ENCODE results near the gene P2RX4. TPM values are rescaled to one million over a fixed set of nuclear protein-coding genes. Genes with fewer than 3 reads are reported as not detected.
A peak's percentile ranks its signal among the peaks of the same experiment; 100 is the strongest.
"Not testable (repeated sequence)": the region's sequence is repeated elsewhere in the genome, so short reads cannot be mapped to it uniquely, and the experiment has no call there.

P2RX4 gene
- total RNA-seq, 3 donors from 2014 or later = 18.1 to 21.9 (median 21.6) TPM

DNA sequence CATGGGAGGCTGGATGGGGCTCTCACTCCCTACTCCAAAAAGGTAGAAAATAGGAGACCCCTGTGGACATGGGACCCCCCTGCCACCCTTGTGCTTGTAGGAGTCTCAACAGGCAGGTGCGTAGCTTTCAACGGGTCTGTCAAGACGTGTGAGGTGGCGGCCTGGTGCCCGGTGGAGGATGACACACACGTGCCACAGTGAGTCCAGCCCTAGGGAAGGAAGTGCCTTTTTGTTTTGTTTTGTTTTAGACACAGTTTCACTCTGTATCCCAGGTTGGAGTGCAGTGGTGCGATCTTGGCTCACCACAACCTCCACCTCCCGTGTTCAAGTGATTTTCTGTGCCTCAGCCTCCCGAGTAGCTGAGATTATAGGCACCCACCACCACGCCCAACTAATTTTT is 12.9 kb downstream of the P2RX4 start:
- Mint-ChIP-seq H3K36me3 (ENCODE audit: insufficient read depth) (peaks cover 9% of the 10 kb centered on the region), H3K27me3 (ENCODE audit: low read depth) (no peaks in the 10 kb centered on the region), H3K4me3 (no peak overlapping the region), H3K9me3 (no peaks in the 10 kb centered on the region), H3K4me1 (ENCODE audit: low read depth) (peaks cover 36% of the 10 kb centered on the region)
- peak in 1 of 2 donors; percentile 8 for ATAC-seq
- DNase-seq = no peak

DNA sequence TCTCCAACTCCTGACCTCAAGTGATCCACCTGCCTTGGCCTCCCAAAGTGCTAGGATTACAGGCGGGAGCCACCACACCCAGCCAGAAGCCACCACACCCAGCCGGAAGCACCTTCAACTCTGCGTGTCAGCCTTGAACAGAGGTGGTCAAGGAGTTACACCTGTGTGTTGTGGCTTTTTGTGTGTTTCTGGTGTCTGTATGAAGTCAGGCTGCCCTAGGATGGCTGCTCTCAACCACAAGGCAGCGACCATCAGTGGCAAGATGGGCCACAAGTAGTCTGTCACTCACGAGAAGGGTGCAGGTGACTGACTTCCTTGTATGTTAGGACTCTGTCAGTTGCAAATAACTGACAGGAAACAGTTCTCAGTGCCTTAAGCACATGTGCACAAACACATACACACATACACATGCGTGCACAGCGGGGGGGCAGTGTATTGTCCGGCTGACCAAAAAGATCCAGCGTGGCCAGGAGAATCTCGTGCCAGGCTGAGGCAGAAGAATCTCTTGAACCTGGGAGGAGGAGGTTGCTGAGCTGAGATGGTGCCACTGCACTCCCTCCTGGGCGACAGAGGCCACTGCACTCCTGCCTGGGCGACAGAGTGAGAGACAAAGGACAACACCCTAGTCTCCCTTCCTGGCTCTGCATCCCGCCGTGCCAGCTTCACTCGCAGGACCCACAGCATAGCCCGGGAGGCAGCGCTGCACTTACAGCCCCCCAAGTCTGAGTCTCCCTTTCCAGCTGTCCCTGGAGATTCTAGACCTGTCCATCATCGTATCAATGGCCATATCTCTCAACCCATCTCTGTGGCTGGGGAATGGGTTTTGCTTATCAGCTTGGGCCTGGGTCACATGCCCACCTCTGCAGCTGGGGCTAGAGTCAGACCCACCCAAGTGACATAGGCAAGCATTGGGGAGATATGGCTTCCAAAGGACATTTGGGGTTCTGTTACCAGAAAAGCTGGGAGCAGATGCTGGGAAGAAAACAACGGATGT is 13.7 kb downstream of the P2RX4 start:
- Mint-ChIP-seq H3K4me1 (ENCODE audit: low read depth) (peaks cover 36% of the 10 kb centered on the region), H3K4me3 (peak overlapping the region; percentile 10), H3K36me3 (ENCODE audit: insufficient read depth) (peaks cover 7% of the 10 kb centered on the region), H3K9me3 (no peaks in the 10 kb centered on the region), H3K27me3 (ENCODE audit: low read depth) (no peaks in the 10 kb centered on the region)
- ATAC-seq (peak; percentile 58 to 62), DNase-seq (peak; percentile 21)

DNA sequence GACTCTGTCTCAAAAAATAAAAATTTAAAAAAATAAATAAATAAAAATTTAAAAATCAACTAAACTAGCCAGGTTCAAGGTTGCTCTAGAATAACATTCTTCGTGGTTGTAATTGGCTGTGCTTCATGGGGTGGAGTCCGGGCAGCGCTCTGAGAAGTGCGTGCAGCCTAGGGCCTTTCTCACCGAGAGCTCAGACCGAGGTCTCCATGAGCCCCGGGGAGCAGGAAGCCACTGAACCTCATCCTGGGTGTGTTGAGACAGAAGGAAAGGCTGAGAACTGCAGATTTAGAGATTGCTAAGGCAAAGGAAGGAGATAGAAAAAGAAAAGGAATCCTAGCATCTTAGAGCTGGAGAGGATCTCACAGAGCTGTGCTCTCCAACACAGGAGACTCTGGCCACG is 14.7 kb downstream of the P2RX4 start:
- Mint-ChIP-seq H3K27me3 (ENCODE audit: low read depth) (no peaks in the 10 kb centered on the region), H3K4me3 (peak overlapping the region; percentile 11), H3K4me1 (ENCODE audit: low read depth) (peaks cover 36% of the 10 kb centered on the region), H3K9me3 (no peaks in the 10 kb centered on the region), H3K36me3 (ENCODE audit: insufficient read depth) (peaks cover 9% of the 10 kb centered on the region)
- DNase-seq = peak; percentile 21
- peak; percentile 32 to 51 for ATAC-seq

DNA sequence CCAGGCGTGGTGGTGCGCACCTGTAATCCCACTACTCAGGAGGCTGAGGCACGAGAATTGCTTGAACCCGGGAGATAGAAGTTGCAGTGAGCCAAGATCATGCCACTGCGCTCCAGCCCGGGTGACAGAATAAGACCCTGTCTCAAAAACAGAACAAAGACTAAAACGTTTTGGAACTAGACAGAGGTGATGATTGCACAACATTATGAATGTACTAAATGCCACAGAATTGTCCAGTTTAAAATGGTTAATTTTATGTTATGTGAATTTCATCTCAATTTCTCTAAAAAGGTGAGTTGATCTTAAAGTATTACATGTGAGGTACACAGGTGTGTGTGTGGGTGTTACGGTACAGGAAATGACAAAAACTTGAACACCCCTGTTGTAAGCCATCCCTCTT is 16.5 kb downstream of the P2RX4 start:
- no peaks in the 10 kb centered on the region for H3K9me3 Mint-ChIP-seq
- ATAC-seq (no peak), DNase-seq (no peak)
- H3K4me1 Mint-ChIP-seq (ENCODE audit: low read depth) = peaks cover 40% of the 10 kb centered on the region
- no peak overlapping the region for H3K4me3 Mint-ChIP-seq
- no peaks in the 10 kb centered on the region for H3K27me3 Mint-ChIP-seq (ENCODE audit: low read depth)
- H3K36me3 Mint-ChIP-seq (ENCODE audit: insufficient read depth) = peaks cover 9% of the 10 kb centered on the region

DNA sequence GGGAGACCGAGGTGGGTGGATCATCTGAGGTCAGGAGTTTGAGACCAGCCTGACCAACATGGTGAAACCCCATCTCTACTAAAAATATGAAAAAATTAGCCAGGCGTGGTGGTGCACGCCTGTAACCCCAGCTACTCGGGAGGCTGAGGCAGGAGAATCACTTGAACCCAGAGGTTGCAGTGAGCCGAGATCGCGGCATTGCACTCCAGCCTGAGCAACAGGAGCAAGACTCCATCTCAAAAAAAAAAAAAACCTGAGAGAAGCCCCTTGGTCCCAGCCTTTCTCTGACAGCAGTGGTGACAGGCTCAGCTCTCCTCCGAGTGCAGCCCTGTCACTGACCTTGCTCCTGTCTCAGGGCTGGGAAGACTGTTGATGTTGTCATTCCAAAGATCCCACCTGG is 16.9 kb downstream of the P2RX4 start:
- H3K4me3 Mint-ChIP-seq; H3K9me3 Mint-ChIP-seq; ATAC-seq; H3K36me3 Mint-ChIP-seq (ENCODE audit: insufficient read depth); H3K27me3 Mint-ChIP-seq (ENCODE audit: low read depth); DNase-seq: not testable (repeated sequence)
- peaks cover 40% of the 10 kb centered on the region for H3K4me1 Mint-ChIP-seq (ENCODE audit: low read depth)

DNA sequence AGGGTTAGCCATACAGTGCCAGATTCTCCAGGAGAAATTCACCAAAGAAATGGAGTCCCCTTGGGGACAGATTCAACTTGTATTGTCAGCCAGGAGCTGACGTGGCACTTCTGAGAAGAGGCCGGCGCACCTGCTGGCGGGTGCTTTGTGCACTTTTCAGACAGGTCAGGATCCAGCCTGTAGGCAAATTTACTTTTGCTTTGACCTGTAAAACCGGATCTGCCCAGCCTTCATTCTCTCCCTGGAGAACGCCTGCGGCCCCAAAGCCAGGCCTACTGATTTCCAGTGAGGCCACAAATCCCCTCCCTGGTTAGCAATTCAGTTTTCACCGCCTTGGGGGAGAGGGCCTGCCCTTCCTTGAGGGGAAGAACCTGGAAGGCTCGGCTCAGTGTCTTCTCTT is 17.4 kb downstream of the P2RX4 start:
- no peaks in the 10 kb centered on the region for H3K9me3 Mint-ChIP-seq
- DNase-seq (no peak), ATAC-seq (no peak)
- peaks cover 40% of the 10 kb centered on the region for H3K4me1 Mint-ChIP-seq (ENCODE audit: low read depth)
- H3K4me3 Mint-ChIP-seq = no peak overlapping the region
- no peaks in the 10 kb centered on the region for H3K27me3 Mint-ChIP-seq (ENCODE audit: low read depth)
- peaks cover 8% of the 10 kb centered on the region for H3K36me3 Mint-ChIP-seq (ENCODE audit: insufficient read depth)

DNA sequence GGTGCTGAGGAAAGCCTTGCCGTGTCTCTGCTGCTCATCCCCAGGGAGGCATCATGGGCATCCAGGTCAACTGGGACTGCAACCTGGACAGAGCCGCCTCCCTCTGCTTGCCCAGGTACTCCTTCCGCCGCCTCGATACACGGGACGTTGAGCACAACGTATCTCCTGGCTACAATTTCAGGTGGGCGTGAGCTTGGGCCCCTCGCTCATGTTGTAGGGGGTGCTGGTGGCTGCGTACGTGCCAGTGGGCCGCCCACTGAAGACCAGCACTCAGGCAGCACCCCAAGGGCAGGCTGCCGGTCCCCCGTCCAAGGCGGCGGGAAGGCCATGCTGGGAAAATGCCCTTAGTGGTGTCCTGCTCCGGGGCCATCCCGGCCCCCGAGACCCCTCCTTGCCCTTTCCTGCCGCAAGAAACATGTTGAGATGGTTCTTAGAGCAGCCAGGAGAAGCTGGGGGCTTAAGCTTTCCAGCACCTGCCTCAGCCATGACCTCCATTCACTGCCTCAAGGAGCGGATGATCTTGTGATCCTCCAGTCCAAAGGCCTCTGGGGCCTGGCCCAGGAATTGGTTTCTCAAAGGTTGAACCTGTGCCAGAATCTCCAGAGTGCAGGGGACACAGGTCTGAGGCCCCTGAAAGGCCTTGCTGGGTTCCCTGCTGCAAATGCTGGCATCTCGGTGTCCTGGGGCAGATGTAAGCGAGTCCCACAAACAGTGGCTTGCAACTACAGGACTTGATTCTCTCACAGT is 19.2 kb downstream of the P2RX4 start:
- Mint-ChIP-seq H3K27me3 (ENCODE audit: low read depth) (no peaks in the 10 kb centered on the region), H3K4me3 (no peak overlapping the region), H3K4me1 (ENCODE audit: low read depth) (peaks cover 25% of the 10 kb centered on the region), H3K9me3 (no peaks in the 10 kb centered on the region), H3K36me3 (ENCODE audit: insufficient read depth) (peaks cover 16% of the 10 kb centered on the region)
- DNase-seq = no peak
- ATAC-seq = no peak

DNA sequence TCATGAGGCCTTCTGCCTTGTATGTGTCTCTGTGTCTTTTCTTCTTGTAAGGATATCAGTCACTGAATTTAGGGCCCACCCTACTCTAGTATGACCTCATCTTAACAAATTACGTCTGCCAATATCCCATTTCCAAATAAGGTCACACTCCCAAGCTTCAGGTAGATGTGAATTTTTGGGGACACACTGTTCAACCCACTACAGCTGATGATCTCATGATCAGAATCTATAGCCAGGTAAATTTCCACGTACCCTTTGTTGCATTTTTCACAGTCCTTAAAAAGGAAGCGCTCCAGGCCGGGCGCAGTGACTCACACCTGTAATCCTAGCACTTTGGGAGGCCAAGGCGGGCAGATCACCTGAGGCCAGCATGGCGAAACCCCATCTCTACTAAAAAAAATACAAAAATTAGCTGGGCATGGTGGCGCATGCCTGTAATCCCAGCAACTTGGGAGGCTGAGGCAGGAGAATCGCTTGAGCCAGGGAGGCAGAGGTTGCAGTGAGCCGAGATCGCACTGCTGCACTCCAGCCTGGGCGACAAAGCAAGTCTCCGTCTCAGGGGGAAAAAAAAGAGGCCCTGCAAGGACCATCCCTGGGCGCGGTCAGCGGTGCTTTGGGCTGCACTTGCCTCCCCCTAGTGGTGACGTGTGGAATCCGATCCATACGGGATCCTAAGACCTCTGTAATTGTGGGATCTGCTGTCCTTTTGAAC is 20.1 kb downstream of the P2RX4 start:
- not testable (repeated sequence) for H3K4me3 Mint-ChIP-seq; H3K9me3 Mint-ChIP-seq; H3K27me3 Mint-ChIP-seq (ENCODE audit: low read depth)
- DNase-seq = peak; percentile 55
- Mint-ChIP-seq H3K36me3 (ENCODE audit: insufficient read depth) (peaks cover 21% of the 10 kb centered on the region), H3K4me1 (ENCODE audit: low read depth) (peaks cover 18% of the 10 kb centered on the region)
- ATAC-seq = peak; percentile 71 to 81

DNA sequence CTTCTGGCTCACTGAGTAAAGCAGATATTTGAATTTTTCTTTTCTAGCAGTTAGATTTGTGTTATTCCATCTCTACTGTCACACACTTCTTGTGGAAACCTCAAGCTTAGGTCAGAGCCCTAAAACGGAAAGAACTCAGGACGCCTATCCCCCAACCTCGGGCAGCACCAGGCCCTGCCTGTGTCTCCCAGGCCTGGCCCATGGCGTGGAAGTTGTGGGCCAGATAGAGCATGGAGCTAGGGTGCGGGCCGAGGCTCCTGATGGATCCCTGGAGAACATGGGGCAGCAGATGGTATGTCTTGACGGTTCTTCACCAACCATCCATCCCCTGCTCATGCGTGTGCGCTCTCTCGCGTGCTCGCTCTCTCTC is 20.6 kb downstream of the P2RX4 start:
- H3K36me3 Mint-ChIP-seq (ENCODE audit: insufficient read depth) = peaks cover 21% of the 10 kb centered on the region
- no peak overlapping the region for H3K4me3 Mint-ChIP-seq
- ATAC-seq (no peak), DNase-seq (no peak)
- H3K9me3 Mint-ChIP-seq = no peaks in the 10 kb centered on the region
- peaks cover 18% of the 10 kb centered on the region for H3K4me1 Mint-ChIP-seq (ENCODE audit: low read depth)
- no peaks in the 10 kb centered on the region for H3K27me3 Mint-ChIP-seq (ENCODE audit: low read depth)

DNA sequence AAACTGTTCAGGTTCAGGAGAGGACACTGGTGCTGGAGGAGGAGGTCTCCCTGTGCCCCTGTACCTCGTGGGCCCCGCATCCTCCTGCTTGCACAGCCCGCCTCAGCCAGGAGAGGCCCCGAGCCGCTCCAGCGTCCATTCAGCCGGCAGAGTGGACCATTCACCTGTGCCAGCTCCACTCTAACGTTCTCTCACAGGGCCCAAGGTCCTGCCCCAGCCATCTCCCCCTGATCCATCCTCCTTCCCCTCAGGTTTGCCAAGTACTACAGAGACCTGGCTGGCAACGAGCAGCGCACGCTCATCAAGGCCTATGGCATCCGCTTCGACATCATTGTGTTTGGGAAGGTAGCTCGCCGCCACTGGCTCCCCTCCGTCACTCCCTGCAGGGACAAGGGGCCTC is 22.2 kb downstream of the P2RX4 start:
- peaks cover 4% of the 10 kb centered on the region for H3K4me1 Mint-ChIP-seq (ENCODE audit: low read depth)
- peaks cover 21% of the 10 kb centered on the region for H3K36me3 Mint-ChIP-seq (ENCODE audit: insufficient read depth)
- DNase-seq (no peak), ATAC-seq (no peak)
- no peak overlapping the region for H3K4me3 Mint-ChIP-seq
- no peaks in the 10 kb centered on the region for H3K27me3 Mint-ChIP-seq (ENCODE audit: low read depth)
- H3K9me3 Mint-ChIP-seq = no peaks in the 10 kb centered on the region

DNA sequence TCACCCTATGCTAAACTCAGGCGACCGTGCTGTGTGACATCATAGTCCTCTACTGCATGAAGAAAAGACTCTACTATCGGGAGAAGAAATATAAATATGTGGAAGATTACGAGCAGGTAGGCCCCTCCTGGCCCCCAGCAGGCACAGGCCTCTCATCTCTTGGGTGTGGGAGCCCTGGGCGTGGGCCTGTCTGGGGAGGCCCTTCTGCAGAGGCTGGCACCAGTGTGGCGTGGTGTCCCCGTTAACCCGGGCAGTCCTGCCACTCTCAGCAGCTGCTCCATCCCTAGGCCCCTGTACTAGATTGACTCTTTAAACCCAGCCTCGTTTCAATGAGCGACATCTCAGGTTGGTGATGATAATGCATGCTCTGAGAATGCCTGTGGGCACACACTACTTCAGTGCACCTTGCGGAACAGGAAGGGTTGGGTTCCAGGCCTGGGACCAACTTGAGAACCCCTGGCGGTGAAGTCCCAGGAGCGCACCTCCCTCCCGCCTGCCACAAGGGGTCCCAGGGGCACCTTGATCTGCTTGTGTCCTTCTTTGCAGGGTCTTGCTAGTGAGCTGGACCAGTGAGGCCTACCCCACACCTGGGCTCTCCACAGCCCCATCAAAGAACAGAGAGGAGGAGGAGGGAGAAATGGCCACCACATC is 23.2 kb downstream of the P2RX4 start:
- H3K9me3 Mint-ChIP-seq = no peaks in the 10 kb centered on the region

DNA sequence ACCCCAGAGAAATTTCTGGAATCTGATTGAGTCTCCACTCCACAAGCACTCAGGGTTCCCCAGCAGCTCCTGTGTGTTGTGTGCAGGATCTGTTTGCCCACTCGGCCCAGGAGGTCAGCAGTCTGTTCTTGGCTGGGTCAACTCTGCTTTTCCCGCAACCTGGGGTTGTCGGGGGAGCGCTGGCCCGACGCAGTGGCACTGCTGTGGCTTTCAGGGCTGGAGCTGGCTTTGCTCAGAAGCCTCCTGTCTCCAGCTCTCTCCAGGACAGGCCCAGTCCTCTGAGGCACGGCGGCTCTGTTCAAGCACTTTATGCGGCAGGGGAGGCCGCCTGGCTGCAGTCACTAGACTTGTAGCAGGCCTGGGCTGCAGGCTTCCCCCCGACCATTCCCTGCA is 23.7 kb downstream of the P2RX4 start:
- H3K36me3 Mint-ChIP-seq (ENCODE audit: insufficient read depth) = peaks cover 20% of the 10 kb centered on the region
- no peaks in the 10 kb centered on the region for H3K27me3 Mint-ChIP-seq (ENCODE audit: low read depth)
- no peak overlapping the region for H3K4me3 Mint-ChIP-seq
- H3K4me1 Mint-ChIP-seq (ENCODE audit: low read depth) = peaks cover 6% of the 10 kb centered on the region
- H3K9me3 Mint-ChIP-seq = no peaks in the 10 kb centered on the region
- ATAC-seq (no peak), DNase-seq (no peak)

More for the DNA sequence above, 23.2 kb downstream of the P2RX4 start:
- no peak for DNase-seq
- Mint-ChIP-seq H3K4me1 (ENCODE audit: low read depth) (peaks cover 6% of the 10 kb centered on the region), H3K4me3 (no peak overlapping the region), H3K36me3 (ENCODE audit: insufficient read depth) (peaks cover 21% of the 10 kb centered on the region), H3K27me3 (ENCODE audit: low read depth) (no peaks in the 10 kb centered on the region)
- ATAC-seq = no peak

DNA sequence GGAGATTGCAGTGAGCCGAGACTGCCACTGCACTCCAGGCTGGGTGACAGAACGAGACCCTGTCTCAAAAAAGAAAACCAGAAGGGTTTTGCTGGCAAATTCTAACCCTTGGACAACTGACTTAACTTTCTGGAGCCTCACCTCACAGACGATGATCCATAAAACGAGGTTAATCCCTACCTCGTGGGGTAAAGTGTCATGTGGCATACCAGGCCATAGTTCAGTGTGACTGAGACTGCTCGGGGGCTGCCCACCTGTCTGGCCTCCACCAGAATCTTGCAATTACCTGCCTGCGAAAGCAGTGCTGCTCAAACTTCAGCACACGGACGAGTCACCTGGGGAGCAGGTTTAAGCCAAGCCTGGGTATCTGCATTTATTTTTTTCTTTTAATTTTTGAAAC is 26.8 kb downstream of the P2RX4 start:
- H3K4me3 Mint-ChIP-seq = no peak overlapping the region
- H3K9me3 Mint-ChIP-seq = no peaks in the 10 kb centered on the region
- ATAC-seq (no peak), DNase-seq (no peak)
- H3K27me3 Mint-ChIP-seq (ENCODE audit: low read depth) = no peaks in the 10 kb centered on the region
- peaks cover 18% of the 10 kb centered on the region for H3K36me3 Mint-ChIP-seq (ENCODE audit: insufficient read depth)
- H3K4me1 Mint-ChIP-seq (ENCODE audit: low read depth) = peaks cover 32% of the 10 kb centered on the region

DNA sequence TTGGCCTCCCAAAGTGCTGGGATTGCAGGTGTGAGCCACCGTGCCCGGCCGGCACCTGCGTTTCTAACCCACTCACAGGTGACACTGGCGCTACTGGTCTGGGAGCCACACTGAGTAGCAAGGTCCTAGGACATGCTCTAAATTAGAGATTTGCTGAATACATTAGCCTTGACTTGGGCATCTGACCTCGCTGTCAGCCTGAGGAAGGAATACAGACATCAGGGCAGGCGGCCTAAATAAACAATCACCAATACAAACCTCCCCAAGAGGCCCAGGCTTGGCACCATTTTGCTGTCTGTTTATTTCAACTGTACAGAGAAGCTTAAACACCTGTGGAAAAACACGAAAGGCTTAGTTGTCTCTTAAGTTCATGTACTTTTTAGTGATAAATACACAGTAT is 27.5 kb downstream of the P2RX4 start:
- H3K36me3 Mint-ChIP-seq (ENCODE audit: insufficient read depth) = peaks cover 15% of the 10 kb centered on the region
- peaks cover 36% of the 10 kb centered on the region for H3K4me1 Mint-ChIP-seq (ENCODE audit: low read depth)
- ATAC-seq (no peak), DNase-seq (no peak)
- no peaks in the 10 kb centered on the region for H3K27me3 Mint-ChIP-seq (ENCODE audit: low read depth)
- H3K4me3 Mint-ChIP-seq = no peak overlapping the region
- H3K9me3 Mint-ChIP-seq = no peaks in the 10 kb centered on the region

Measured in activated T-cell treated with anti-CD3 and anti-CD28 coated beads, Interleukin-2, amount 50 U/mL, for 4 hours (primary cell).